A549 (cell line): ENCODE results near the gene EPS15.

Source experiments
- EP300 ChIP-seq, 2 experiments: fragments of >200 bp; sonication (Bioruptor Twin); formaldehyde crosslinking; IDR thresholded peaks; 2 replicates in 1 of 2; 3 replicates in 1 of 2; pipeline ENCODE4 v1.6.1; 2016 to 2017
- PBX3 ChIP-seq: IDR thresholded peaks from 2 replicates; pipeline ENCODE4 v1.6.1; 2012
- POLR2A ChIP-seq: IDR thresholded peaks from 2 replicates; pipeline ENCODE4 v1.6.1; 2012; ENCODE audit warnings: mild to moderate bottlenecking, low read length
- RCOR1 ChIP-seq: fragments of 150-350 bp; IDR thresholded peaks from 2 replicates; pipeline ENCODE4 v1.6.1; 2014; ENCODE audit warnings: antibody characterized with exemption, low read length, low read depth
- RFX5 ChIP-seq: fragments of 450-650 bp; IDR thresholded peaks from 2 replicates; pipeline ENCODE4 v1.7.1; 2014; ENCODE audit warnings: antibody characterized with exemption, mild to moderate bottlenecking, moderate library complexity
- SMC3 ChIP-seq: fragments of >200 bp; sonication (Bioruptor Twin); formaldehyde crosslinking; IDR thresholded peaks from 3 replicates; pipeline ENCODE4 v1.6.1; 2018; ENCODE audit warnings: inconsistent platforms

GRCh38 chr1:51346086-51346942 lies 172.8 kb downstream of the EPS15 start:
- TF ChIP-seq PBX3 = no peak
- TF ChIP-seq SMC3 = no peak
- TF ChIP-seq RCOR1 = no peak
- no peak for TF ChIP-seq EP300 (IDR thresholded peaks at IDR 0.05)
- no peak for TF ChIP-seq RFX5
- no peak for TF ChIP-seq POLR2A
